ENCODE data around the gene RNH1. TPM values are rescaled to one million over a fixed set of nuclear protein-coding genes. Genes with fewer than 3 reads are reported as not detected.

The RNH1 gene
- total RNA-seq, 1 experiment from 2014 or later: 103 TPM

DNA sequence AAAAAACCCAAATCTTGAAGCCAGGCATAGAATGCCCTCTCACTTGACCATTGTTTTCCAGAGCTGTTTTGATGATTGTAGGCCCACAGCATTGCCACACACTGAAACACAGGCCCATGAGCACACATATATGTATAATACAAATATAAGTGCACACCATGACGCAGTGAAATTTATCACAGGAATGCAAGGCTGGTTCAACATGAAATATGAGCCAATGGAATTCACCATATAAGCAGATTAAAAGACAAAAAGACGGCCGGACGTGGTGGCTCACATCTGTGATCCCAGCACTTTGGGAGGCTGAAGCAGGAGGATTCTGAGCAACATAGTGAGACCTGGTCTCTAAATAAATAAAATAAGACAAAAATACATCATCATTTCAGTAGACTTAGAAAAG, 9.4 kb upstream of the RNH1 start:
- BruUV-seq (replicated peaks): no TSS peak
- Mint-ChIP-seq H3K9me3 (ENCODE audit: low read depth, unreplicated experiment) (no peaks in the 10 kb centered on the region), H3K4me1 (ENCODE audit: low read depth, unreplicated experiment) (no peaks in the 10 kb centered on the region), H3K27me3 (ENCODE audit: unreplicated experiment) (no peaks in the 10 kb centered on the region), H3K4me3 (ENCODE audit: low read depth, unreplicated experiment) (no peak overlapping the region), H3K36me3 (ENCODE audit: insufficient read depth, unreplicated experiment) (peaks cover 27% of the 10 kb centered on the region), H3K27ac (ENCODE audit: unreplicated experiment) (no peak overlapping the region)
- intact Hi-C loops (cut with micrococcal nuclease; ENCODE audit: unreplicated experiment): loop anchor here (5.0 to 10.0 kb wide), 2 partner anchors 159 to 312 kb away; partner anchors contain the start of genes BET1L and RIC8A
- CTCF ChIA-PET: no interaction called here
- DNase-seq: no peak
- TF ChIP-seq, protein P1, sequence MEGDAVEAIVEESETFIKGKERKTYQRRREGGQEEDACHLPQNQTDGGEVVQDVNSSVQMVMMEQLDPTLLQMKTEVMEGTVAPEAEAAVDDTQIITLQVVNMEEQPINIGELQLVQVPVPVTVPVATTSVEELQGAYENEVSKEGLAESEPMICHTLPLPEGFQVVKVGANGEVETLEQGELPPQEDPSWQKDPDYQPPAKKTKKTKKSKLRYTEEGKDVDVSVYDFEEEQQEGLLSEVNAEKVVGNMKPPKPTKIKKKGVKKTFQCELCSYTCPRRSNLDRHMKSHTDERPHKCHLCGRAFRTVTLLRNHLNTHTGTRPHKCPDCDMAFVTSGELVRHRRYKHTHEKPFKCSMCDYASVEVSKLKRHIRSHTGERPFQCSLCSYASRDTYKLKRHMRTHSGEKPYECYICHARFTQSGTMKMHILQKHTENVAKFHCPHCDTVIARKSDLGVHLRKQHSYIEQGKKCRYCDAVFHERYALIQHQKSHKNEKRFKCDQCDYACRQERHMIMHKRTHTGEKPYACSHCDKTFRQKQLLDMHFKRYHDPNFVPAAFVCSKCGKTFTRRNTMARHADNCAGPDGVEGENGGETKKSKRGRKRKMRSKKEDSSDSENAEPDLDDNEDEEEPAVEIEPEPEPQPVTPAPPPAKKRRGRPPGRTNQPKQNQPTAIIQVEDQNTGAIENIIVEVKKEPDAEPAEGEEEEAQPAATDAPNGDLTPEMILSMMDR (IDR thresholded peaks at IDR 0.05; ENCODE audit: unreplicated experiment): no peak

DNA sequence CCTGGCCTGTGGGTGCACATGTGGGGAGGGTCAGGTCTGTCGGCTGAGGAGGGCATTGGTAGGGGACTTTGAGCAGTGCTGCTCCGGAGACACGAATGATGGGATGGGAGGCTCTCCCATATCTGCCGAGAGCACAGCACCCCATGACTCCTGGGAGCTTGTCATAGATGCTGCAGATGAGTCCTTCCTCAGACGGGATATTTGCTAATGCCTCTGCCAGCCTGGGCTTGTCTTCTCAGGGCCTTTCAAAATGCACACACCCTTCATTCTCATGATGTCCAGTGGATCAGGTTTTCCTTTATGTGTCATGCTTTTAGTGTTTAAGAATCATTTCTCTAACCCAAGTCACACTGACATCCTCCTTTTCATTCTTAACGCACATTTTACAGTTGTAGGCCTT, 8.1 kb upstream of the RNH1 start:
- H3K27ac Mint-ChIP-seq (ENCODE audit: unreplicated experiment): no peak overlapping the region
- no TSS peak for BruUV-seq (replicated peaks)
- TF ChIP-seq, protein P1 (IDR thresholded peaks at IDR 0.05; ENCODE audit: unreplicated experiment): no peak
- H3K9me3 Mint-ChIP-seq (ENCODE audit: low read depth, unreplicated experiment): no peaks in the 10 kb centered on the region
- intact Hi-C loops (cut with micrococcal nuclease; ENCODE audit: unreplicated experiment): loop anchor here (5.0 to 10.0 kb wide), 2 partner anchors 158 to 310 kb away; partner anchors contain the start of genes BET1L and RIC8A
- no peaks in the 10 kb centered on the region for H3K27me3 Mint-ChIP-seq (ENCODE audit: unreplicated experiment)
- CTCF ChIA-PET: no interaction called here
- no peak overlapping the region for H3K4me3 Mint-ChIP-seq (ENCODE audit: low read depth, unreplicated experiment)
- no peaks in the 10 kb centered on the region for H3K4me1 Mint-ChIP-seq (ENCODE audit: low read depth, unreplicated experiment)
- DNase-seq: no peak
- peaks cover 27% of the 10 kb centered on the region for H3K36me3 Mint-ChIP-seq (ENCODE audit: insufficient read depth, unreplicated experiment)

DNA sequence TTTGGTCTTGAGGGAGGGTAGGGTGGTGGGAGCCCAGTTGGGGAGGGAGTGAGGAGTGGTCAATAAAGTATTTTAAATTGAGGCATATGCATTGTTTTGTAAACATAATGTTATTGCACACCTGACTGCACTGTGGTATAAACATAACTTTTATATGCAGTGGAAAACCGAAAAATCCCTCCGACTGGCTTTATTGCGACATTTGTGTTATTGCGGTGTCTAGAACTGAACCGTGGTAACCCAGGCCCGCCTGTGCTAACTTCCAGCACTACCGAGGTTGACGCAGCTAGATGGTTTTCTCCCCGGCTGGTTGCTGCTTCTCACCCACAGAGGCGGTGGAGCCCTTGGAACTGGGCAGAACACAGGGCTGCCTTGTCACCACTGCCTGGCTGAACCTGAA, 7.6 kb upstream of the RNH1 start:
- Mint-ChIP-seq H3K27ac (ENCODE audit: unreplicated experiment) (no peak overlapping the region), H3K4me1 (ENCODE audit: low read depth, unreplicated experiment) (no peaks in the 10 kb centered on the region), H3K4me3 (ENCODE audit: low read depth, unreplicated experiment) (no peak overlapping the region), H3K27me3 (ENCODE audit: unreplicated experiment) (no peaks in the 10 kb centered on the region), H3K9me3 (ENCODE audit: low read depth, unreplicated experiment) (no peaks in the 10 kb centered on the region), H3K36me3 (ENCODE audit: insufficient read depth, unreplicated experiment) (peaks cover 27% of the 10 kb centered on the region)
- DNase-seq: no peak
- CTCF ChIA-PET: no interaction called here
- no TSS peak for BruUV-seq (replicated peaks)
- intact Hi-C loops (cut with micrococcal nuclease; ENCODE audit: unreplicated experiment): loop anchor here (5.0 to 10.0 kb wide), 2 partner anchors 157 to 310 kb away; partner anchors contain the start of genes BET1L and RIC8A
- TF ChIP-seq, protein P1 (IDR thresholded peaks at IDR 0.05; ENCODE audit: unreplicated experiment): no peak

DNA sequence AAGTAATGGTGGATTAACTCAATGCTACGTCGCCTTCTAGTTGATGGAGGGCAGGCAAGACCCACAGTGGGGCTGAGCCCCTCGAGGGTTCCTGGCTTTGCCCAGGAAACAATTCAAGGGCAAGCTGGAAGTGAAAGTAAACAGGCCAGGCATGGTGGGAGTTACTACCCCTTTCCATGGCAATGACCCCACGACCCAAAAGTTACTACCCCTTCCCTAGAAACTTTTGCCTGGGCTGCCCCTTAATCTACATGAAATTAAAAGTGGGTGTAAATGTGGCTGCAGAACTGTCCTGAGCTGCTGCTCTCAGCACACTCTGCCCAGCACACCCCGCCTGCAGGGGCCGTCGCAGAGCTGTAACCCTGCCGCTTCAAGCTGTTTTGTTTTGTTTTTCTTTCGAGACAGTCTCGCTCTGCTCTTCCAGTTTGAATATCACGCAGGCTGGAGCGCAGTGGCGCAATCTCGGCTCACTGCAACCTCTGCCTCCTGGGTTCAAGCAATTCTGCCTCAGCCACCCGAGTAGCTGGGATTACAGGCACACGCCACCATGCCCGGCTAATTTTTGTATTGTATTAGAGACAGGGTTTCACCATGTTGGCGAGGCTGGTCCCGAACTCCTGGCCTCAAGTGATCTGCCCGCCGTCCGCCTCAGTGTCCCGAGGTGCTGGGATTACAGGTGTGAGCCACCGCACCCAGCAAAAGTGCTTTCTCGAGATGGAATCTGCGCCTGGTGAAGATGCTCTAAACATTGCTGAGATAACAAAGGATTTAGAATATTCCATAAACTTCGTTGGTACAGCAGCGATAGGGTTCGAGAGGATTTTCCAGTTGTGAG, 5.9 kb upstream of the RNH1 start:
- Mint-ChIP-seq H3K36me3 (ENCODE audit: insufficient read depth, unreplicated experiment) (peaks cover 20% of the 10 kb centered on the region), H3K27ac (ENCODE audit: unreplicated experiment) (no peak overlapping the region), H3K4me3 (ENCODE audit: low read depth, unreplicated experiment) (no peak overlapping the region), H3K4me1 (ENCODE audit: low read depth, unreplicated experiment) (no peaks in the 10 kb centered on the region), H3K27me3 (ENCODE audit: unreplicated experiment) (no peaks in the 10 kb centered on the region), H3K9me3 (ENCODE audit: low read depth, unreplicated experiment) (no peaks in the 10 kb centered on the region)
- BruUV-seq (replicated peaks): no TSS peak
- CTCF ChIA-PET: interaction anchor here (0.7 kb wide), 1 partner anchor 252 kb away, joined by 4 read pairs; no protein-coding TSS in a partner anchor
- TF ChIP-seq, protein P1 (IDR thresholded peaks at IDR 0.05; ENCODE audit: unreplicated experiment): no peak
- intact Hi-C loops (cut with micrococcal nuclease; ENCODE audit: unreplicated experiment): loop anchor here (10.0 kb wide), 1 partner anchor 308 kb away; the partner anchor contains the start of genes BET1L and RIC8A
- no peak for DNase-seq
